ENCODE data around the gene ZBTB20. TPM values are rescaled to one million over a fixed set of nuclear protein-coding genes. Genes with fewer than 3 reads are reported as not detected.

The ZBTB20 gene
- total RNA-seq, 1 donor from 2014 or later = 30.4 TPM

DNA sequence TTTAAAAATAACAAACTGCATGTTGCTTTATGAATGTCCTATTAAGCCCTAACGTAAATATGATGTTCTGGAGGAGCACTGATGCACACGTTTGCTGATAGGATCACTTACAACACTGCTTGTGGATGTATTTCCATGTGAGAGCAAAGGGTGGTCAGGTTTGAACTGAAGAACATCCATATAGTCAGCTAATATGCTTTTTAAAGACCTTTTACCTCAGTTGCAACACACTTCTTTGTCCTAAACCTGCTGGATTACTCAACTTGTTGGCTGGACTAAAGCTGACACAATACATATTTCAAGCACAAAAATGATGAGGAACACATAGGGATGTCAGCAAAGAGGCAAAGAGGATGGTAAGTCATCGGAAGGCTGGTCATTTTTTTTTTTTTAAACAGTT, 666.6 kb downstream of the ZBTB20 start:
- no peak overlapping the region for H3K4me3 Mint-ChIP-seq
- TF ChIP-seq, protein P1, sequence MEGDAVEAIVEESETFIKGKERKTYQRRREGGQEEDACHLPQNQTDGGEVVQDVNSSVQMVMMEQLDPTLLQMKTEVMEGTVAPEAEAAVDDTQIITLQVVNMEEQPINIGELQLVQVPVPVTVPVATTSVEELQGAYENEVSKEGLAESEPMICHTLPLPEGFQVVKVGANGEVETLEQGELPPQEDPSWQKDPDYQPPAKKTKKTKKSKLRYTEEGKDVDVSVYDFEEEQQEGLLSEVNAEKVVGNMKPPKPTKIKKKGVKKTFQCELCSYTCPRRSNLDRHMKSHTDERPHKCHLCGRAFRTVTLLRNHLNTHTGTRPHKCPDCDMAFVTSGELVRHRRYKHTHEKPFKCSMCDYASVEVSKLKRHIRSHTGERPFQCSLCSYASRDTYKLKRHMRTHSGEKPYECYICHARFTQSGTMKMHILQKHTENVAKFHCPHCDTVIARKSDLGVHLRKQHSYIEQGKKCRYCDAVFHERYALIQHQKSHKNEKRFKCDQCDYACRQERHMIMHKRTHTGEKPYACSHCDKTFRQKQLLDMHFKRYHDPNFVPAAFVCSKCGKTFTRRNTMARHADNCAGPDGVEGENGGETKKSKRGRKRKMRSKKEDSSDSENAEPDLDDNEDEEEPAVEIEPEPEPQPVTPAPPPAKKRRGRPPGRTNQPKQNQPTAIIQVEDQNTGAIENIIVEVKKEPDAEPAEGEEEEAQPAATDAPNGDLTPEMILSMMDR (IDR thresholded peaks at IDR 0.05; ENCODE audit: unreplicated experiment) = no peak
- H3K27ac Mint-ChIP-seq = no peak overlapping the region
- H3K9me3 Mint-ChIP-seq = no peaks in the 10 kb centered on the region
- no peaks in the 10 kb centered on the region for H3K36me3 Mint-ChIP-seq
- H3K4me1 Mint-ChIP-seq = no peaks in the 10 kb centered on the region
- DNase-seq (ENCODE audit: low spot score in 2 of 2, unreplicated experiment in 2 of 2) = no peak
- H3K27me3 Mint-ChIP-seq (ENCODE audit: low read depth) = no peaks in the 10 kb centered on the region

DNA sequence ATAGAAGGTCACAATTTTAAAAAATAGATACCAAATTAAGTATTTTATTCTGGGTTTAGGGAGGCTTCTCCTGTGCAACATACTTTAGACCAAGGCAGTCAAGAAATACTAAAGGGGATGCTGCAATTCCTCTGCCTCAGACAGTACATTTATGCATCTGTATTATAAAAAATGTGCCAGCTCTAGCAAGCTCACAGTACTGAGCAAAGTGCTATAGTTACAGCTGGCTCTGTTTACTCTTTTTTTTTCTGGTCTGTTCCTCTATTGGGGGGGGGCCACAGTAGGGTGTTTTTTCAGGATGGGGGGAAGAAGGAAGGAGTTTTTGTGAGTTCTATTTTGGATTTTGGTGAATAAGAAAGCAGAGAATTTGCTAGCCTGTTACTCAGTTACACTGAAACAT, 668.3 kb downstream of the ZBTB20 start:
- no peaks in the 10 kb centered on the region for H3K27me3 Mint-ChIP-seq (ENCODE audit: low read depth)
- no peak for DNase-seq (ENCODE audit: low spot score in 2 of 2, unreplicated experiment in 2 of 2)
- no peaks in the 10 kb centered on the region for H3K9me3 Mint-ChIP-seq
- no peak overlapping the region for H3K27ac Mint-ChIP-seq
- no peaks in the 10 kb centered on the region for H3K36me3 Mint-ChIP-seq
- TF ChIP-seq, protein P1 (IDR thresholded peaks at IDR 0.05; ENCODE audit: unreplicated experiment) = no peak
- no peak overlapping the region for H3K4me3 Mint-ChIP-seq
- no peaks in the 10 kb centered on the region for H3K4me1 Mint-ChIP-seq

DNA sequence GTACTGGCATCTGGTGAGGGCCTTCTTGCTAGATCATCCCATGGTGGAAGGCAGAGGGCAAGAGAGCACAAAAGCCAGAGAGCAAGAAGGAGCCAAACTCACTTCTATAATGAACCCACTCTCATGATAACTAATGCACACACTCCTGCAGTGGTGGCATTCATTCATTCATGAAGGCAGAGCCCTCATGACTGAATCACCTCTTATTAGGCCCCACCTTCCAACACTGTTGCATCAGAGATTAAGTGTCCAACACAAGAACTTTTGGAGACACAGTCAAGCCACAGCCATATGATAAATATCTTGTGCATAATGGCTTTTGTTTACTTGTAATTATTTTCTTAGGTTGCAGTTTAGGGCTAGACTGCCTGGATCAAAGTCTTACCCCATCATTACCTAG, 670.6 kb downstream of the ZBTB20 start:
- no peaks in the 10 kb centered on the region for H3K27me3 Mint-ChIP-seq (ENCODE audit: low read depth)
- H3K9me3 Mint-ChIP-seq = no peaks in the 10 kb centered on the region
- no peak overlapping the region for H3K27ac Mint-ChIP-seq
- no peaks in the 10 kb centered on the region for H3K36me3 Mint-ChIP-seq
- H3K4me1 Mint-ChIP-seq = no peaks in the 10 kb centered on the region
- no peak for DNase-seq (ENCODE audit: low spot score in 2 of 2, unreplicated experiment in 2 of 2)
- TF ChIP-seq, protein P1 (IDR thresholded peaks at IDR 0.05; ENCODE audit: unreplicated experiment) = no peak
- H3K4me3 Mint-ChIP-seq = no peak overlapping the region

DNA sequence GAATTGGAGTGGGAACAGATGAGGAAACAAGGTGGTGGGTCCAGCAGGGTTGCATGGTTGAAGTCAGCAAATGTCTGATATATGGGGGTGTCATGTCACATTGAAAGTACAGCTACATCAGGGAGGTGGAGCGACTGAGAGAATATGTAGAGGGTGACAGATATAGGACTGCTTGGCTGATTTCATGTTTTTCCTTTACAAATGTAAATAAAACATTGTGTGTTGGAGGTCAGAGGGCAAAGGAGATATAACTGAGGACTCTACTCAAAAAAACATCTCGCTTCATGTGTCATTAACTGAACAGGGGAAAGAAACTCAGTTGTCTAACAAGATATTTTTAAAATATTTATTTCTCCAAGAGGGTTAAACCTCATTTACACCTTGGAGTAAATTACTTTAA, 675.6 kb downstream of the ZBTB20 start:
- H3K9me3 Mint-ChIP-seq = no peaks in the 10 kb centered on the region
- H3K27me3 Mint-ChIP-seq (ENCODE audit: low read depth) = no peaks in the 10 kb centered on the region
- H3K4me3 Mint-ChIP-seq = no peak overlapping the region

DNA sequence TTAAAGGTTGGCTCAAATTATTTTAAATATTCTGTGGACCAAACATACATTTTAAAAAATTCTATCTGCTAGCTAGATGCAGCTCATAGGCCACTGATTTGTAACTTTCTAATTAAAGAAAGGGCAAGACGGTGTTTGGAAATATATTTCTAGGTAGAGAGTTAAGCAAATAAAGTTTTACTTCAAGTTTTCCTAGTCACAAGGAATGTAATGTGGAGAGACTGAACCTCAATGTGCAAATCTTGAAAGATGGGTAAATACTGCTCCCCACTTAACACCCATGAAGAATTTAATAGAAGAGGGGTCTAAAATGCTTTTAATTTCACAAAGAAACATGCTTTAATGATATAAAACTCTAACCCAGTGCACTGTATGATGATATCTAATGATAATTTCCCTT, 678.0 kb downstream of the ZBTB20 start:
- no peaks in the 10 kb centered on the region for H3K27me3 Mint-ChIP-seq (ENCODE audit: low read depth)
- H3K27ac Mint-ChIP-seq = no peak overlapping the region
- TF ChIP-seq, protein P1 (IDR thresholded peaks at IDR 0.05; ENCODE audit: unreplicated experiment) = no peak
- no peaks in the 10 kb centered on the region for H3K4me1 Mint-ChIP-seq
- H3K36me3 Mint-ChIP-seq = no peaks in the 10 kb centered on the region
- H3K9me3 Mint-ChIP-seq = no peaks in the 10 kb centered on the region
- H3K4me3 Mint-ChIP-seq = no peak overlapping the region
- DNase-seq (ENCODE audit: low spot score in 2 of 2, unreplicated experiment in 2 of 2) = no peak

More for the DNA sequence above, 675.6 kb downstream of the ZBTB20 start:
- TF ChIP-seq, protein P1 (IDR thresholded peaks at IDR 0.05; ENCODE audit: unreplicated experiment) = no peak
- no peaks in the 10 kb centered on the region for H3K4me1 Mint-ChIP-seq
- no peak for DNase-seq (ENCODE audit: low spot score in 2 of 2, unreplicated experiment in 2 of 2)
- no peaks in the 10 kb centered on the region for H3K36me3 Mint-ChIP-seq
- H3K27ac Mint-ChIP-seq = no peak overlapping the region

DNA sequence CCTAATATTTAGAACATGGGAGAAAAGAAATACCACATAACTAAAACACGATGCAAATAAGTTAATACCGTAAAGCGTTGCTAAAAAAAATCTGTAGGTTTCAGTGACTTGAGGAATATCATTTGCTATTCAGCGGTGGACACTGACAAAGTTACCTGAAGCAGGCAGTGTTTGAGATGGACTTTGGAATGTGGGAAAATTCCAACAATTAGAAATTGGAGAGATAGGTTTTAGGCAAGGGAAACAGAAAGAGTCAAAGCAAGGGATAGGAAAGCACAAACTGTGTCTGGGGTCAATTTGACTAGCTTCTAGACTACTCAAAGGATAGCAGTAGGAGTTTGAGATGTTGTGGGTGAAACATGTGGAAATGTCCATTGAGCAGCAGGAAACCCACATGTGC, 680.3 kb downstream of the ZBTB20 start:
- DNase-seq (ENCODE audit: low spot score in 2 of 2, unreplicated experiment in 2 of 2) = no peak
- Mint-ChIP-seq H3K27ac (no peak overlapping the region), H3K4me1 (no peaks in the 10 kb centered on the region), H3K27me3 (ENCODE audit: low read depth) (no peaks in the 10 kb centered on the region), H3K36me3 (no peaks in the 10 kb centered on the region), H3K4me3 (no peak overlapping the region), H3K9me3 (no peaks in the 10 kb centered on the region)
- TF ChIP-seq, protein P1 (IDR thresholded peaks at IDR 0.05; ENCODE audit: unreplicated experiment) = no peak

Measured in mesothelial cell of epicardium (in vitro differentiated cells).